Endothelial cell of umbilical vein (primary cell): ENCODE results near the gene RCAN1. TPM values are rescaled to one million over a fixed set of nuclear protein-coding genes. Genes with fewer than 3 reads are reported as not detected.

Experiments used
- BruUV-seq: library from RNA; stranded (reverse); fragments of 400-500 nt; replicated peaks from 2 replicates; lab custom pipeline; 2021; lab: Mats Ljungman, UMichigan
- CTCF ChIA-PET: fragments of 300-600, 350-600 bp; sonication (Branson Sonifier 250); formaldehyde crosslinking; loops from one replicate; lab custom pipeline; 2021; ENCODE audit warnings: antibody characterized with exemption, inconsistent platforms; lab: Charles Lee
- POLR2A ChIA-PET: fragments of 300-600, 350-600 bp; sonication (Branson Sonifier 250); formaldehyde crosslinking; loops from one replicate; lab custom pipeline; 2021; ENCODE audit warnings: antibody characterized with exemption, inconsistent platforms; lab: Charles Lee
- DNase-seq: peaks from one replicate; pipeline ENCODE4 v3.0.0-alpha.2; 2011; ENCODE audit warnings: low read depth, low spot score
- FAIRE-seq: peaks from 2 replicates; lab custom pipeline; 2011; peaks lifted over from hg19 to GRCh38; lab: Jason Lieb, UNC
- H2AFZ ChIP-seq: 2 replicates; pipeline ENCODE4 v1.6.0; 2012; ENCODE audit warnings: low read depth, low read length, control low read depth, inconsistent platforms
- H3K27ac ChIP-seq: 2 replicates; pipeline ENCODE4 v1.5.1; 2011; ENCODE audit warnings: low read depth, mild to moderate bottlenecking, control low read depth, low read length, moderate library complexity; ENCODE audit not compliant: insufficient read depth
- H3K27me3 ChIP-seq, 2 experiments: 2 replicates each; pipeline versions ENCODE4 v1.6.0 to v1.6.1; 2011; ENCODE audit warnings: low read length in 2 of 2, mixed read lengths in 1 of 2; ENCODE audit not compliant: control insufficient read depth in 2 of 2, insufficient read depth in 2 of 2
- H3K36me3 ChIP-seq, 2 experiments: 2 replicates in 1 of 2; 3 replicates in 1 of 2; pipeline ENCODE4 v1.5.1; 2011; ENCODE audit warnings: low read length in 2 of 2, mild to moderate bottlenecking in 1 of 2, moderate library complexity in 1 of 2; ENCODE audit not compliant: control insufficient read depth in 2 of 2, insufficient read depth in 2 of 2; ENCODE audit errors: extremely low read depth in 1 of 2
- H3K4me1 ChIP-seq: 3 replicates; pipeline ENCODE4 v1.5.1; 2011; ENCODE audit warnings: mild to moderate bottlenecking, low read length; ENCODE audit not compliant: control insufficient read depth, insufficient read depth; ENCODE audit errors: extremely low read depth
- H3K4me2 ChIP-seq: 2 replicates; pipeline ENCODE4 v1.6.1; 2011; ENCODE audit warnings: low read length, control low read depth, mixed read lengths; ENCODE audit not compliant: insufficient read depth
- H3K4me3 ChIP-seq, 3 experiments: fragments of 200-600 bp in 1 of 3; sonication (generic), shearing (Covaris generic) in 1 of 3; replicated peaks in 1 of 3; 2 replicates each; pipeline ENCODE4 v1.5.1; 2011 to 2016; ENCODE audit warnings: control low read depth in 3 of 3, low read length in 3 of 3, mild to moderate bottlenecking in 2 of 3, inconsistent platforms in 1 of 3, low read depth in 1 of 3, moderate library complexity in 1 of 3; ENCODE audit not compliant: insufficient read depth in 1 of 3
- H3K79me2 ChIP-seq: 2 replicates; pipeline ENCODE4 v1.6.0; 2012; ENCODE audit warnings: low read length, inconsistent platforms; ENCODE audit not compliant: control insufficient read depth, insufficient read depth
- H3K9ac ChIP-seq: replicated peaks from 2 replicates; pipeline ENCODE3; 2011; ENCODE audit warnings: low read length, control low read depth; ENCODE audit not compliant: insufficient read depth; ENCODE audit errors: extremely low read depth
- H3K9me1 ChIP-seq: replicated peaks from 3 replicates; pipeline ENCODE4 v1.6.0; 2011; ENCODE audit warnings: mild to moderate bottlenecking, low read length; ENCODE audit not compliant: control insufficient read depth, insufficient read depth; ENCODE audit errors: extremely low read depth
- H3K9me3 ChIP-seq: replicated peaks from 2 replicates; pipeline ENCODE4 v1.5.1; 2012; ENCODE audit warnings: low read length, inconsistent platforms; ENCODE audit not compliant: control insufficient read depth, insufficient read depth
- H4K20me1 ChIP-seq: replicated peaks from 2 replicates; pipeline ENCODE3; 2011; ENCODE audit warnings: mild to moderate bottlenecking, low read length; ENCODE audit not compliant: control insufficient read depth, insufficient read depth; ENCODE audit errors: extremely low read depth
- CTCF ChIP-seq, 2 donors: IDR thresholded peaks; 1 replicate in 1 of 2; 2 replicates in 1 of 2; pipeline ENCODE4 v1.5.1; 2011; ENCODE audit warnings: low read length in 2 of 2, mild to moderate bottlenecking in 2 of 2, moderate library complexity in 2 of 2, control low read depth in 1 of 2, inconsistent platforms in 1 of 2, low read depth in 1 of 2; ENCODE audit not compliant: insufficient read depth in 1 of 2; ENCODE audit errors: extremely low read depth in 1 of 2
- EZH2 ChIP-seq: IDR thresholded peaks from 2 replicates; pipeline ENCODE4 v1.6.1; 2012; ENCODE audit warnings: borderline replicate concordance, low read depth, mild to moderate bottlenecking, moderate library complexity, low read length, inconsistent platforms; ENCODE audit not compliant: severe bottlenecking
- FOS ChIP-seq: IDR thresholded peaks from 2 replicates; pipeline ENCODE4 v1.6.1; 2011; ENCODE audit warnings: mild to moderate bottlenecking, low read length, moderate library complexity, borderline replicate concordance; ENCODE audit not compliant: insufficient read depth
- GATA2 ChIP-seq: IDR thresholded peaks from 2 replicates; pipeline ENCODE4 v1.7.0; 2011; ENCODE audit warnings: low read depth, mild to moderate bottlenecking, moderate library complexity, mixed read lengths, low read length; ENCODE audit not compliant: insufficient read length, insufficient read depth
- JUN ChIP-seq: IDR thresholded peaks from 2 replicates; pipeline ENCODE4 v1.6.1; 2011; ENCODE audit warnings: borderline replicate concordance, low read depth; ENCODE audit not compliant: insufficient read length, insufficient read depth
- MAX ChIP-seq: IDR thresholded peaks from 2 replicates; pipeline ENCODE4 v1.6.1; 2011; ENCODE audit not compliant: insufficient read depth, insufficient read length
- MYC ChIP-seq: IDR thresholded peaks from one replicate; pipeline ENCODE4 v1.6.1; 2011; ENCODE audit warnings: mild to moderate bottlenecking, low read depth, low read length
- POLR2A ChIP-seq: IDR thresholded peaks from 2 replicates; pipeline ENCODE4 v1.6.1; 2012; ENCODE audit warnings: low read depth, mild to moderate bottlenecking, control low read depth, low read length
- POLR2AphosphoS5 ChIP-seq: IDR thresholded peaks from 2 replicates; pipeline ENCODE4 v1.6.1; 2012; ENCODE audit warnings: low read depth, mild to moderate bottlenecking, control low read depth, low read length, moderate library complexity; ENCODE audit not compliant: insufficient read depth
- dilution Hi-C: fragments of 300-500 bp; cut with MboI; formaldehyde crosslinking; loops from one replicate; pipeline ENCODE4 v1.15.0; 2019; ENCODE audit warnings: low sequenced_read_pairs; ENCODE audit not compliant: extremely low pct_ligation_motif_present
- intact Hi-C: fragments of 100-400 bp; cut with micrococcal nuclease; formaldehyde crosslinking; loops from one replicate; pipeline ENCODE4 v1.10.0; 2022
- polyA plus RNA-seq, 4 experiments: library from polyadenylated mRNA; depleted of rRNA in 3 of 4; stranded (reverse) in 3 of 4; unstranded in 1 of 4; fragments of >200 nt; gene quantifications; 2 replicates each; pipeline versions ENCODE4 v1.2.1 to v1.2.3, GENCODE V29; 2011 to 2012; ENCODE audit warnings: missing spikeins in 1 of 4
- total RNA-seq: library from RNA; stranded (reverse); gene quantifications from 2 replicates; pipeline ENCODE4 v1.2.3, GENCODE V29; 2021

Gene RCAN1
- total and polyA plus RNA-seq, 2 donors (not counting 3 experiments of a cell fraction or from before 2014, with no cell fraction given): 9.7 to 16.5 TPM

- no TSS peak for BruUV-seq
- intact Hi-C loops (no loop called here), dilution Hi-C loops (no loop called here)
- FAIRE-seq: no peak
- no peak for DNase-seq
- CTCF ChIA-PET: interaction anchor here (1.1 to 4.0 kb wide), 4 partner anchors 9 to 28 kb away, joined by 3 to 19 read pairs (median 6); no protein-coding TSS in a partner anchor
- Histone ChIP-seq H3K79me2 (no peaks in the 10 kb centered on the region), H3K9me1 (no peaks in the 10 kb centered on the region), H3K9me3 (no peaks in the 10 kb centered on the region), H3K4me2 (no peak overlapping the region), H3K4me3 (no peak overlapping the region), H3K4me1 (peaks cover 1% of the 10 kb centered on the region), H3K9ac (no peak overlapping the region), H3K27ac (no peak overlapping the region), H2AFZ (no peak overlapping the region), H3K27me3 (no peaks in the 10 kb centered on the region), H4K20me1 (no peaks in the 10 kb centered on the region), H3K36me3 (no peaks in the 10 kb centered on the region)
- TF ChIP-seq MAX (no peak), GATA2 (no peak), POLR2A (no peak), POLR2AphosphoS5 (no peak), JUN (no peak), EZH2 (no peak), FOS (no peak)
- POLR2A ChIA-PET: interaction anchor here (1.6 kb wide), 1 partner anchor 32 kb away, joined by 4 read pairs; no protein-coding TSS in a partner anchor
Observed at GRCh38 chr21:34559089-34559631, 55.8 kb downstream of the RCAN1 start.

GRCh38 chr21:34558166-34558565 is 56.7 kb downstream of the RCAN1 start:
- Histone ChIP-seq H3K79me2 (no peaks in the 10 kb centered on the region), H3K27me3 (no peaks in the 10 kb centered on the region), H3K9me1 (no peaks in the 10 kb centered on the region), H3K9me3 (no peaks in the 10 kb centered on the region), H3K9ac (no peak overlapping the region), H3K36me3 (no peaks in the 10 kb centered on the region), H3K4me1 (peaks cover 11% of the 10 kb centered on the region), H3K4me3 (no peak overlapping the region), H2AFZ (no peak overlapping the region), H3K4me2 (no peak overlapping the region), H4K20me1 (no peaks in the 10 kb centered on the region), H3K27ac (no peak overlapping the region)
- DNase-seq: no peak
- no peak for FAIRE-seq
- ChIA-PET CTCF (interaction anchor here (0.7 to 4.0 kb wide), 5 partner anchors 10 to 27 kb away, joined by 3 to 19 read pairs (median 6); no protein-coding TSS in a partner anchor), POLR2A (interaction anchor here (1.6 kb wide), 1 partner anchor 31 kb away, joined by 4 read pairs; no protein-coding TSS in a partner anchor)
- no peak for TF ChIP-seq POLR2A
- TF ChIP-seq JUN: no peak
- TF ChIP-seq MYC: no peak
- no peak for TF ChIP-seq POLR2AphosphoS5
- no peak for TF ChIP-seq EZH2
- TF ChIP-seq GATA2: no peak
- no peak for TF ChIP-seq CTCF (IDR thresholded peaks at IDR 0.05; ENCODE audit: extremely low read depth in 1 of 2, insufficient read depth in 1 of 2, low read depth in 1 of 2, low read length in 2 of 2)
- no peak for TF ChIP-seq FOS
- no peak for TF ChIP-seq MAX
- intact Hi-C loops (no loop called here), dilution Hi-C loops (no loop called here)
- no TSS peak for BruUV-seq
